HG03103 (cell line): ENCODE measurements around the gene ATP1A3.
"Not testable (repeated sequence)": the region's sequence is repeated elsewhere in the genome, so short reads cannot be mapped to it uniquely, and the experiment has no call there.

Experiments
- ATAC-seq: cut with Tn5 transposase; IDR thresholded peaks from one replicate; pipeline ENCODE4 v1.9.1; 2021; ENCODE audit warnings: low read depth; ENCODE audit not compliant: unreplicated experiment

The ATP1A3 gene

DNA sequence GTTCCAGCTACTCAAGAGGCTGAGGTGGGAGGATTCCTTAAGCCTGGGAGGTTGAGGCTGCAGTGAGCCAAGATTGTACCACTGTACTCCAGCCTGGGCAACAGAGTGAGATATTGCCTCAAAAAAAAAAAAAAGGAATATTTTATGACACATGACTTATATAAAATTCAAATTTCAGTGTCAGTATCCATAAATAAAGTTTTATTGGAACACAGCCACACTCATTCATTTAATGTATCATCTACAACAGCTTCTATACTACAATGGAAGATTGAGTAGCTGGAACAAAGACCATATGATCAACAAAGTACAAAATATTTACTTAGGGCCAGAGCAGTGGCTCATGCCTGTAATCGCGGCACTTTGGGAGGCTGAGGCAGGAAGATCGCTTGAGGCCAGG lies 18.7 kb upstream of the ATP1A3 start:
- ATAC-seq, result not testable (repeated sequence)

DNA sequence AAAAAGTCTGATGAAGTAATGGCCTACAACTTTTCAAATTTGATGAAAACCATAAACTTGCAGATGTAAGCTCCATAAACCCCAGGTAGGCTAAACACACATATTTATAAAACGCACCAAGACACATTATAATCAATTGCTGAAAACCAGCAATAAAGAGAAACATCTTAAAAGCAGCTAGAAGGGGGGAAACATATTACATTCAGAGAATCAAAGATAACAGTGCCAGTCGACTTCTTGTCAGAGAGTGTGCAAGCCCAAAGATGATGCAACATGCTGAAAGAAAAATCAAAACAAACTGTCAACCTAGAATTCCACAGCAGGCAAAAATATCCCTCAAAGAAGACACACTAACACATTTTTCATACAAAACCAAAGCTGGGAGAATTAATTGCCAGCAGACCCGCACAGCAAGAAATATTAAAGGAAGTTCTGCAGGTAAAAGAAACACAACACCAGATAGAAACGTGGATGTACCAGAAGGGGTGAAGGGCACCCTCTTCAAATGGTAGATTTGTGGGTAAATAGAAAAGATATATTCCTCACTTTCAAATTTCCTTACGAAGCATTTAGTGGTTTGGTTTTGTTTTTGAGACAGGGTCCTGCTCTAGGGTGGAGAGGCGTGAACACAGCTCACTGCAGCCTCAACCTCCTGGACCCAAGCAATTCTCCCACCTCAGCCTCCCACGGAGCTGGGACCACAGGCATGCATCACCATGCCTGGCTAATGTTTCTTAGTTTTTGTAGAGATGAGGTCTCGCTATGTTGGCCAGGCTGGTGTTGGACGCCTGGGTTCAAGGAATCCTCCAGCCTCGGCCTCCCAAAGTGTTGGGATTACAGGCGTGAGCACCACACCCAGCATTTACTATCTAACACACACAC lies 16.5 kb upstream of the ATP1A3 start:
- no peak for ATAC-seq

DNA sequence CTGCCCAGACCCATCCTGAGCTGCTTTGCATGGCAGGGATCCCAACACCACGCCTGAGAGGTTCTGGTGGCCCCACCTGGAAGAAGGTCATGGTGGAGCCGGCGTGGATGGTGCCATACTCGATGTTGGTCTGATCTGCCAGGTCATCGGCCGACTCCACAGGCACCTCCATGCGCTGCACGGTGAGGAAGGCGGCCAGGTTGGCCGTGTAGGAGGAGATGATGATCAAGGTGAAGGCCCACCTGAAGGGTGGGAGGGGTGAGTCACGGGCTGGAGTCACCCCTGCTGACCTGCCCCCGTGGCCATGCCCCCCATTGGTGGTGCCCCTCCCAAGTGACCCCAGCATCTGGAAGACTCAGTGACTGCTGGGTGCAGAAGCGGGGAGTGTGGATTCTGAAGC lies 12.5 kb upstream of the ATP1A3 start:
- no peak for ATAC-seq

DNA sequence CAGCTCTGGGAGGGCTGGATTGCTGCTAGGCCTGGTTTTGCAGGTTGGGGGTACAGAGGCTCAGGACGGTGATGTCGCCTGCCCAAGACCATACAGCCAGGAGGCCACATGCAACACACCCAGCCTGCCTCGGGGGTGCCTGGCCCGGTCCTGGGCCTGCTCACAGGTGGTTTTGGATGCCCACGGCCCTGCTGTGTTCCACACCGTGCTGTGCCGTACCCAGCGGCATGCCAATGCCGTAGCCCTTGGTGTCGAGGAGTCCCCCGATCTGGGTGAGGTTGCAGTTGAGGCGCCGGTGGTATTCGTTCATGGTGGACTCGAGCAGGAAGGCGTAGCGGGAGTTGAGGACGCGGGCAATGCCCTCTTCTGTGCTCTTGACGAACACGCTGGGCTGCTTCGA lies 11.5 kb upstream of the ATP1A3 start:
- no peak for ATAC-seq

DNA sequence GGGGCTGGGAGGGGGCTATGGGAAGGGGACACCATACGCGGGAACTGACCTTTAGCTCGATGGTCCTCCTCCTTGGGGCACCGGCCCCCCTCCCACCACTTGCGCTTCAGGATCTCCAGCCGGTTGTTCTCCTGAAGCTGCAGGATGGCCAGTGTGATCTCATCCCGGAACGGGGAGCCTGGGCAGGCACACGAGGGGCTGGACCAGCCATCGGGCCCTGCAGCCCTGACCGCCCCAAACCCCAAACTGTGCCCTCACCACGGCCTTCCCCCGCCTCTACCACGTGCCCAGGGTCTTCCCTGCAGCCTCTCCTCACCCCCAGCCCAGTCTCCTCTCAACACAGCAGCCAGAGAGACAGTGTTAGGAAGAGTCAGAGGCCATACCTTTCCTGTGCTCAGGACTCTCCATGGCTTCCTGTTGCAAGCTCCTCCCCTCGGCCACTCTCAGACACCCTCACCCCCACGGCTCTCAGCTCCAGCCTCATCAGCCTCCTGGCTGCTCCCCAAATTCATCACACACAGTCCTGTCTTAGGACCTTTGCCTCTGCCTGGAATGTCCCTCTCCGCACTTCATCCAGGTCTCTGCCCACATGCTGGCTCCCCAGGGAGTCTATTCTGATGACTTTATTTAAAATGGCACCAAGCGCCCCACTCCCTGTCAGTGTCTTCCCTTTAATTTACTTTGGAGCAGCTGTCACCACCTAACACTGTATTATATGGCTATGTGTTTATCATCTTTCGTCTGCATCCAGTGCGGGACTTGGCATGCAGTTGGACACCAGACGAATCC lies 9.7 kb upstream of the ATP1A3 start:
- no peak for ATAC-seq

DNA sequence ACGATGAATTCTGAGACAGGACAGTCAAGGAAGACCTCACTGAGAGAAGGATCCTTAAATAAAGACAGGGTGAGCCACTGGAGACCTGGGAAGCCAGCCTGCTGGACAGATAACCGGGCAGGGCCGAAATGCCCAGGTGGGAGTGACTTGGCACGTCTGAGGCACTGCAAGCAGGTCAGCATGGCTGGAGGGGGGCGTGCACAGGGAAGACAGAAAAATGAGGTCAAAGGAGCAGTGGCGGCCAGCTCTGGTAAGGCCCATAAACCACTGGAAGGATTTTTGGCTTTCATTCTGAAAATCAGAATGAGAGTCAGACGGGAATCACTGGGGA lies 5.8 kb upstream of the ATP1A3 start:
- no peak for ATAC-seq

DNA sequence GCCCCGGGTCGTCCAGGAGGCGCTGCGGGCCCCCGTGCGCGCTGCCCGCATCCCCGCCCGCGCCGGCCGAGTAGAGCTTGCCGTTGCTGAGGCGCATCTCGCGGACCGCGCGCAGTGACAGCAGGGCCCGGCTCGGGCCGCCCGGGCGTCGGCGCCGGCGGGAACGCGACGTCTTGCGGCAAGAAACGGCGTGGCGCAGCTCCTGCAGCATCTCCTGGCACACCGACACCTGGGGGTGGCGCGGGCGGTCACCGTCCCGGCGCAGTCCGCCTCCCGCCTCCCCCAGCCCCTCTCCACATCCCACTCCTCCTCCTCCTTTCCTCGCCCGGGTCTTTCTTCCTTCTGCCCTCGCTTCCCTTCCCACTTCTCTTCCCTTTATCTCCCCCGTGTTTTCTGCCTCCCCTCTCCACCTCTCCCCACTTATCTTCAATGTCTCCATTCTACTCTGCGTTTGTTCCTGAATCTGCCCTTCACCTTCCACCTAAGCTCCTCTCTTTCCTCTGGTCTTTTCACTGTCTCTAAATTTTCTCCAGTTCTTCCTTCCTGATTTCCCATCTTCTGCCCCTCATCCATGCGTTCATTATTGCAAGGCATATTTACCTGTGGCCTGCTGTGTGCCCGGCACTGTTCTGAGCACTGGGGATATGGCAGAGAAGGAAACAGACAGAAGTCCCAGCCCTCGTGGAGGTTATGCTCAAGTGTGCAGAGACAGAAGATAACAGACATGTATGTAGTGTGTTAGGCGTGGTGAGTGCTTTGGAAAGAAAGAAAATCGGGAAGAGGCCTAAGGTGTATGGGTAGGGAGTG lies 5.2 kb upstream of the ATP1A3 start:
- no peak for ATAC-seq

DNA sequence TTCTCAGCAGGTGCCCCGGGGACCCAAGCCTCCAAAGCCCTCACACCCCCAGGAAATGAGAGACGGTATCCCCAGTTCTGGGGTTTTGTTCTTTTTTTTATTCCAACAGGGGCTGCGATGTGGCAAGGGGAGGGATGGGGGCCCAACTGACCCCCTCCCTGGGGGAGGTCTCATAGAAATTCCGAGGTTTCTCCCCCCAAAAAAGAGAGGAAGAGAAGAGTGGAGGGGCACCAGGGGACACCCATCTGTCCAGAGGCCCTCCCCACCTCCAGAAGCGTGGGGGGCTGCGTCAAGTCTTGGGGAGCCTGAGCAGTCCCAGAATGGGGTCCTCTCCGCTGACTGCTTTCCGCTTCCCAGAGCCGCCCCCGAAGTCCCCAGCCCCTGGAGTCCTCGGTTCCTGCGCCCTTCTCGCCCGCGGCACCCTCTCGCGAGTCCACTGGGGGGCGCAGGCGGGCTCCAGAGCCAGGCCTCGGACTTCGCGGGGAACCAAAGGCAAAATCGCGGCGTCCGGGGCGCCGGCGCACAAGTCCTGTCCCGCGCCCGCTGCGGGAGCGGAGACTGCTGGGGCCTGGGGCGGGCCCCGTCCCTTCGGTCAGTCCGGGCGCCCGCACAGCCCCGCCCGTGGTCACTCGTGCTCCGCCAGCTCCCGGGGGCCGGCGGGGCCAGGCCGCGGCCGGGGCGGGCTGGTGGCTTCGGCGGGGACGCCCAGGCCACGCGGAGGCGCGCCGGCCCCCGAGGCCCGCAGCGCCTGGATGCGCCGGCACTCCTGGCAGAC lies 4.4 kb upstream of the ATP1A3 start:
- no peak for ATAC-seq

DNA sequence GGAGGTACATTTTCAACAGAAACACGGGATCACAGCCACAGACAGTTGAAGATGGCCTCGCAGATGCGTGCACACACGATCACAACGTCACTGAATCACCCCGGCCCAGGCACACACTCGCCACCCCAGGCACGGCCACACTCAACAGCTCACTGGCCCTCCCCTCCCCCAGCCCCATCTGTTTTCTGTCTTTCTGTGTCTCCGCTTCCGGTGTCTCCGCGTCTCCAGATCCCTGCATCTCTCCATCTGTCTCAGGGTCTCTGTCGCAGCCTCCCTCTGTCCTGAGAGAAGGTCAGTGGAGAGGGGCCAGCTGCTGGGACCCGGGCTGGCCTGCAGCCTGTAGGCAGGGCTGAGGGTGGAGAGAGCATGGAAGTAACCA lies 3.8 kb upstream of the ATP1A3 start:
- no peak for ATAC-seq

DNA sequence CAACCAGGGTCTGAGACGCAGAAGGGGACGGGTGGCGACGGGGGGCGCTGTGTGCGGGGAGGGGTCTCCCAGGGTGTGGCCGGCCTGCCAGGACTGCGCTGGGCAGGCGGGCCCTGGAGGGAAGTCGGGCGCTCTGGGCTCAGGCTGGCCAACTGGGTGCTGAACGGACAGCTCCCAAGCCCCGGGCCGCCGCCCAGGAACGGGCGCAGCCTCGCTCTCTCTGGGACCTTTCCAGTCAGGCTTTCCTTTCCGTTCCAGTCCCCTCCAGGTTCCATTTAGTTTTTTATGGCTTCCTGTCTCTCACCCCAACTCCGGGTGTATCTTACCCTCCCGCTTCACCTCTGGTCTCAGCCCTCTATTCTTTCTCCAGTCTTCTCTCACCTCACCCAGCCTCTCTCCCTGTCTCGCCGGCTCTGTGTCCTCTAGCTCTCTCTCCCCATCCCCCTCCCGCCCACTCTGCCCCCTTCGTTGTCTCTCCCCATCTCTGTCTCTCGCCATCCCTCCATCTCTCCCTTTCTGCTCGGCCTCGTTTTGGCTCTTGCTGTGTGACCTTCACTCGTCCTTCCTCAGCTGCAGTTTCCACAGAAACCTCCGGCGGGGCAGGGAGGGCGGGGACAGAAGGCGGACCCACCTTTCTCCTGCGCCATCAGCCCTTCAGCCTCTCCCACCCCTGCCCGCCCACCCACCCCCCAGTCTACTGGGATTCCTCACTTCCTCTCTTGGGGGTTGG lies 3.3 kb upstream of the ATP1A3 start:
- ATAC-seq, result no peak

DNA sequence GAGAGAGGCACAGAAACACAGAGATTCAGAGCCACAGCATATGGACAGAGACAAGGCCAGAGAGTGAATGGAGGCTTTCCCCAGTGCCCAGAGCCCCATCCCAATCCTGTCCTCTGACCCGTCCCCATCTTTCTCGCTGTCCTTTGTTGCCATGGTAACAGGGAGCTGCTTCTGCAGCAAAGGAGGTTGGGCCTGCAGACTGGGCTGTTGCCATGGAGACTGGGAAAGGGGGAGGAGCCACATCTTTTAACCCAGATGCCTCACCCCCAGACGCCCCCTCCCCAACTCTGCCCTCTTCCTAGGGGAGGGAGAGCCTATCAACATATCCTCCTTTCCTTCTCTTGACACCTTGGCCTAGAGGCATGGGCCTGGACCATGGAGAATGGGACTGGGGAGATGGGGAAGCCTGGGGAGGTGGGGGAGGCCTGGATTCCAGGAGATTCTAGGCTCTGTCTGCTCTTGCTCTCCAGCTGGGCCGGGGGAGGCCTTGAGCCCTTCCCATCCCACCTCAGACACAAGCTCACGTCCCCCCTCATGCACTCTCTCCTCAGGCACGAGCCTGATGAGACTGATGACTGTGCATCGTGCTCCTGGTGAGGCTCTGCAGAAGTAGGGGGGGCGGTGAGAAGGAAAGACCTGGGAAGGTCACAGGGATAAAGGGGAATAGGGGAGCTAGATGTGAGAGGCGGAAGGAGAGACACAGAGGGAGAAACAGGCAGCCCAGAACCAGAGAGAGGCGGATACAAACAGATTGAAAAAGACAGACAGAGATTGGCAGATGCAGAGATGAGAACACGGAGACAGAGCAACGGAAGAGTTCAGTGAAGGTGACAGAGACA lies 2.1 kb upstream of the ATP1A3 start:
- ATAC-seq, result no peak

DNA sequence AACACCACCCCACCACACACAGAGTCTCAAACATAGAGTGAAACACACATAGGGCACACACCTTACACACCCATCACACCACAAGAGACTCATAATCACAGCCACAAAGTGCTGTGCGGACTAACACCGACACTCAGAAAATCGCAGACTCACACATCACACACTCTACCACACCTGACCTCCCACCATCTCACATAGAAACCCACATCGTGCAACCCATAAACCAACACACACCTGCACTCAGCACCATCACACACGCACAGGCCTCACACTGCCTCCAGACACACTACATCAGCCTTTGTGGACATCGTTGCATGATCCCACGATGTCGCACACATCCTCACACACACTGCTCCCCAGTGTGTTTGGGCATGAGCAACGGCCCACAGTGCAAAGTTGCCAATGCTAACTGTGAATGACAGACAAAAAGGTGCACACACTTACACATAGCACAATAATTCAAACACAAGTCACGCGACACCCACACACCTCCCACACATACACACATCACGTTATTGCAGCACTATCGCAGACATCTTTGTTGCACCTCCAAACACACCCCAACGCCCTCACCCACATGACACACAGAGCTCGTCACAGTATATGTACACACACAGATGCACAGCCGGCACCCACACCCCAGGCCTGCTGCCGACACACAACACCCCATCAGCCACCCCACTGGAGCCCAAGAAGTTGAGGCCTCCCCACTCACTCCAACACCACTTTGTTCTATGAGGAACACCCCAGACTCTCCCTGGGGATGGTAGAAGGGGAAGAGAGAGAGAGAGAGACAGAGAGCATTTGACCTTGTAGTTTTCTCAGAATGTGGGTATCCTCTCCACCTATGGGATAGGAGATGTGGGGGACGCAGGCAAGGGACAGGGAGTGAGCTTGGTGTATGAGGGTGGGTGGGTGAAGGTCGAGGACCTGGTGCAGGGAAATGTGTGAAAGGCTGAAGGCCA lies 1.2 kb upstream of the ATP1A3 start:
- no peak for ATAC-seq

DNA sequence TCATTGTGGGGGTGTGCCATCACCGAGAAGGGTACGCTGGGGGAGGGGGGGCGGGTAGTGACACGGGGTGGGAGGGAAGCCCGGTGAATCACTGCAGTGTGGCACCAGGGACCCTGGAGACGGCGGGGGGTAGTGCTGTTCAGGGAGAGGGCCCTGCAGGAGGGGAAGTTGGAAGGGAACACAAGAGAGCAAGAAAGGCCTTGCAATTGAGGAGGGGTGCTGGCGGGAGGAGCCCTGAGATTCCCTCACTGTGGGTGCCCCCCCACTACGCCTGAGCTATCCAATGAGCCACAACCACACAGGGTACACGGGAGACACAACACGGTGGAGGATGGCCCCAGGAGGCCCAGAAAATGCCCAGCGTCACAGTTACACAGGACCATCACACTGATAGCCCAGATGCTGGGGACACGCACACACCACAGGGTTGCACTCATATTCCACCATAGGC lies 516 bp upstream of the ATP1A3 start:
- ATAC-seq, result no peak

DNA sequence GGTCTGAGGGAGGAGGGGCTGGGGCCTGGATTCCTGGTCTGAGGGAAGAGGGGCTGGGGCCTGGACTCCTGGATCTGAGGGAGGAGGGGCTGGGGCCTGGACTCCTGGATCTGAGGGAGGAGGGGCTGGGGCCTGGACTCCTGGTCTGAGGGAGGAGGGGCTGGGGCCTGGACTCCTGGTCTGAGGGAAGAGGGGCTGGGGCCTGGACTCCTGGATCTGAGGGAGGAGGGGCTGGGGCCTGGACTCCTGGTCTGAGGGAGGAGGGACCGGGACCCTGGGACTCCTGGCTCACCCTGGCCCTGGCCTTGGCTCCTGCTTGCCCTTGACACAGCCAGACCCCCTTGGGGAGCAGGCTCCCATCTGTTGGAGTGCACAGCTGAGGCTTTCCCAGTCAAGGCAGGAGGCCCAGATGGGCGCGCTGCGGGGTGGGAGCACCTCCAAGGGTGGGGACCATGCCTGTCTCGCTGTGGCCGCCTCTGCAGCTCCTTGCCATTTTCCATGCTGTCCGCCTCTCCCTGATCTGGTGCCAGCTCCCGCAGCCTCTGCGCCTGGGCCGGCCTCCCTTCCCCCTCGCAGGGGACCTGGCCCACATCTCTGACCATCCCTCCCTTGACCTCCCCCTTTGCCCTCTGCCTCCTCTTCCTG lies 2.0 kb downstream of the ATP1A3 start:
- ATAC-seq, result not testable (repeated sequence)

DNA sequence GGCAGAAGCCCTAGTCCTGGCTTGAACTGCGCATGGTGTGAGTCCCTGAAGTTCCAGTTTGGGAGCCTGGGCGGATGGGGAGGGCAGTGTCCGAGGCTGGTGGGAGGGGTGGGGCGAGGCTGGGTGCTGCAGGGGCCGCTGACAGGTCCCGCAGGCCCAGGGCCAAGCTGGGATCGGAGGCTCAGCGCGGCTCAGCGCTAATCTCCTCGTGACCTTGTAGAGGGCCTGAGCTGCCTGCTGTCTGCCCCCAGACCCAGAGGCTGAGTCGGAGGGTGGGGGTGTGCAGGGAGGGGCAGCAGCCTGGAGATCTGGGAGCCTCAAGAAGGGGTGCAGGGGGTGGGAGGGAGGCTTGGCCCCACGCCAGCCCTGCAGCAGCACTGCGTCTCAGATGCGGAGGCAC lies 3.0 kb downstream of the ATP1A3 start:
- ATAC-seq, result no peak

DNA sequence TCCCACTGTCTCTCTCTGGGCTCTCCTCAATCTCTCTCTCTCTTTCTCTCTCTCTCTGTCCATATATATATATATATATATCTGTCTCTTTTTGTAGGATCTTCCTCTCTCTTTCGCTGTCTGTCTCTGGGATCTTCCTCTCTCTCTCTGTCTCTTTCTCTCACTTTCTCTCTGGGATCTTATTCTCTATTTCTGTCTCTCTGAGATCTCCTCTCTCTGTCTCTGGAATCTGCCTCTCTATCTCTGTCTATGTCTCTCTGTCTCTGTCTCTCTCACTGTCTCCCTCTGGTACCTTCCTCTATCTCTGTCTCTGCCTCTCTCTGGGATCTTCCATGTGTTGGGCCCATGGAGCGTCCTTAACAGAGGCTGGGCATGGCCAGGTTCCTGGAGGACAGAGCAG lies 3.4 kb downstream of the ATP1A3 start:
- no peak for ATAC-seq

DNA sequence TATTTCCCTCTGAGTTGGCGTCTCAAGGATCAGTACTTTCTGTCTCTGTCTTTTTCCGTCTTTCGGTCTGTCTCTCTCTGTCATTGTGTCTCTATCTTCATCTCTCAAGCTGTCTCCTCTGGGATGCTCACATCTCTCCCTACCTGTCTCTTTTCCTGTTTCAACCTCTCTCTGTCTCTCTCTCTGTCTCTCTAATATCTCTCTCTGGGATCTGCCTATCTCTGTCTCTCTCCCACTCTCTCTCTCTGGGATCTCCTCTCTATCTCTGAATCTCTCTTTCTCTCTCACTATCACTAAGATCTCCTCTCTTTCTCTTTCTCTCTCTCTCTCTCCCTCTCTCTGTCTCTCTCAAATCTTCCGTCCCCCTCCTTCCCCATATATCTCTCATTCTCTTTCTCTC lies 4.0 kb downstream of the ATP1A3 start:
- ATAC-seq, result no peak
